Loucy (cell line): Measurements from ENCODE around the gene LONP2.

Experiments
- H2AFZ ChIP-seq: fragments of 200-600 bp; sonication (generic); 2 replicates; pipeline ENCODE4 v1.6.0; 2016; ENCODE audit warnings: antibody characterized with exemption, mild to moderate bottlenecking, low read length, moderate library complexity
- H3F3A ChIP-seq: fragments of 200-600 bp; 2 replicates; pipeline ENCODE4 v1.6.0; 2016; ENCODE audit warnings: antibody characterized with exemption, low read depth, mild to moderate bottlenecking
- H3K27me3 ChIP-seq: fragments of 200-600 bp; sonication (generic); 2 replicates; pipeline ENCODE4 v1.6.1; 2014; ENCODE audit warnings: low read length, mild to moderate bottlenecking; ENCODE audit not compliant: insufficient read depth, poor library complexity, severe bottlenecking
- H3K36me3 ChIP-seq: fragments of 200-600 bp; sonication (generic); 2 replicates; pipeline ENCODE4 v1.6.1; 2016; ENCODE audit warnings: low read length; ENCODE audit not compliant: insufficient read depth
- H3K4me1 ChIP-seq: fragments of 200-600 bp; sonication (generic); 2 replicates; pipeline ENCODE4 v1.5.1; 2014; ENCODE audit warnings: low read length, mild to moderate bottlenecking; ENCODE audit not compliant: insufficient read depth, poor library complexity, severe bottlenecking
- H3K4me2 ChIP-seq: fragments of 200-600 bp; sonication (generic); 2 replicates; pipeline ENCODE4 v1.6.0; 2014; ENCODE audit warnings: antibody characterized with exemption, low read length, low read depth, mild to moderate bottlenecking; ENCODE audit not compliant: poor library complexity, severe bottlenecking
- H3K4me3 ChIP-seq: fragments of 200-600 bp; sonication (generic); 2 replicates; pipeline ENCODE4 v1.5.1; 2014; ENCODE audit warnings: low read length, mild to moderate bottlenecking, mixed read lengths; ENCODE audit not compliant: poor library complexity, severe bottlenecking
- H3K79me2 ChIP-seq: fragments of 200-600 bp; sonication (generic); 2 replicates; pipeline ENCODE4 v1.6.1; 2014; ENCODE audit warnings: low read length; ENCODE audit not compliant: insufficient read depth
- H3K9ac ChIP-seq: fragments of 200-600 bp; sonication (generic); 2 replicates; pipeline ENCODE4 v1.6.0; 2014; ENCODE audit warnings: mild to moderate bottlenecking, low read depth, low read length, moderate library complexity; ENCODE audit not compliant: poor library complexity, severe bottlenecking
- H3K9me2 ChIP-seq: fragments of 200-600 bp; sonication (generic); replicated peaks from 2 replicates; pipeline ENCODE4 v1.6.1; 2016; ENCODE audit warnings: low read depth, low read length, mixed read lengths
- H3K9me3 ChIP-seq: fragments of 200-600 bp; sonication (generic); 2 replicates; pipeline ENCODE4 v1.6.1; 2014; ENCODE audit warnings: mild to moderate bottlenecking, antibody characterized with exemption, low read length, low read depth; ENCODE audit not compliant: insufficient read depth
- H4K20me1 ChIP-seq: fragments of 200-600 bp; sonication (generic); 2 replicates; pipeline ENCODE4 v1.6.0; 2014; ENCODE audit warnings: antibody characterized with exemption, low read length, mild to moderate bottlenecking; ENCODE audit not compliant: insufficient read depth, poor library complexity, severe bottlenecking
- CTCF ChIP-seq: fragments of 200-600 bp; sonication (generic); conservative IDR thresholded peaks from 2 replicates; pipeline ENCODE4 v1.5.1; 2014; ENCODE audit warnings: mild to moderate bottlenecking, antibody characterized with exemption, low read length
- EZH2phosphoT487 ChIP-seq: fragments of 200-600 bp; IDR thresholded peaks from 2 replicates; pipeline ENCODE4 v1.6.1; 2018; ENCODE audit warnings: antibody characterized with exemption, mild to moderate bottlenecking, moderate library complexity, borderline replicate concordance

The LONP2 gene

GRCh38 chr16:48271728-48272127 lies 27.6 kb downstream of the LONP2 start:
- Histone ChIP-seq H3K4me1 (no peaks in the 10 kb centered on the region), H3K9me3 (no peaks in the 10 kb centered on the region), H3K4me3 (no peak overlapping the region), H3K4me2 (no peak overlapping the region), H3F3A (no peaks in the 10 kb centered on the region), H3K79me2 (no peaks in the 10 kb centered on the region), H3K9ac (no peak overlapping the region), H3K36me3 (peaks cover 49% of the 10 kb centered on the region), H4K20me1 (peaks cover 2% of the 10 kb centered on the region), H2AFZ (no peak overlapping the region), H3K9me2 (no peaks in the 10 kb centered on the region), H3K27me3 (no peaks in the 10 kb centered on the region)
- TF ChIP-seq EZH2phosphoT487, result no peak
- TF ChIP-seq CTCF, result no peak

GRCh38 chr16:48272837-48273421 lies 28.8 kb downstream of the LONP2 start:
- Histone ChIP-seq H4K20me1 (peaks cover 2% of the 10 kb centered on the region), H3K4me3 (no peak overlapping the region), H3K27me3 (no peaks in the 10 kb centered on the region), H3K36me3 (peaks cover 50% of the 10 kb centered on the region), H3K4me2 (no peak overlapping the region), H2AFZ (no peak overlapping the region), H3K9ac (no peak overlapping the region), H3K79me2 (no peaks in the 10 kb centered on the region), H3K9me2 (no peaks in the 10 kb centered on the region), H3K4me1 (no peaks in the 10 kb centered on the region), H3F3A (no peaks in the 10 kb centered on the region), H3K9me3 (no peaks in the 10 kb centered on the region)
- TF ChIP-seq CTCF (no peak), EZH2phosphoT487 (no peak)

GRCh38 chr16:48274476-48274875 lies 30.4 kb downstream of the LONP2 start:
- Histone ChIP-seq H3K79me2 (no peaks in the 10 kb centered on the region), H2AFZ (no peak overlapping the region), H3K36me3 (peaks cover 59% of the 10 kb centered on the region)

More at GRCh38 chr16:48274476-48274875, 30.4 kb downstream of the LONP2 start:
- Histone ChIP-seq H3F3A (no peaks in the 10 kb centered on the region), H3K9ac (no peak overlapping the region), H3K4me1 (no peaks in the 10 kb centered on the region), H3K27me3 (no peaks in the 10 kb centered on the region), H3K4me2 (no peak overlapping the region), H3K9me2 (no peaks in the 10 kb centered on the region), H3K4me3 (no peak overlapping the region), H3K9me3 (no peaks in the 10 kb centered on the region), H4K20me1 (peaks cover 2% of the 10 kb centered on the region)
- TF ChIP-seq EZH2phosphoT487, result no peak
- no peak for TF ChIP-seq CTCF
